ENCODE measurements around the gene IL1A.
A peak's percentile ranks its signal among the peaks of the same experiment; 100 is the strongest.

Gene IL1A

DNA sequence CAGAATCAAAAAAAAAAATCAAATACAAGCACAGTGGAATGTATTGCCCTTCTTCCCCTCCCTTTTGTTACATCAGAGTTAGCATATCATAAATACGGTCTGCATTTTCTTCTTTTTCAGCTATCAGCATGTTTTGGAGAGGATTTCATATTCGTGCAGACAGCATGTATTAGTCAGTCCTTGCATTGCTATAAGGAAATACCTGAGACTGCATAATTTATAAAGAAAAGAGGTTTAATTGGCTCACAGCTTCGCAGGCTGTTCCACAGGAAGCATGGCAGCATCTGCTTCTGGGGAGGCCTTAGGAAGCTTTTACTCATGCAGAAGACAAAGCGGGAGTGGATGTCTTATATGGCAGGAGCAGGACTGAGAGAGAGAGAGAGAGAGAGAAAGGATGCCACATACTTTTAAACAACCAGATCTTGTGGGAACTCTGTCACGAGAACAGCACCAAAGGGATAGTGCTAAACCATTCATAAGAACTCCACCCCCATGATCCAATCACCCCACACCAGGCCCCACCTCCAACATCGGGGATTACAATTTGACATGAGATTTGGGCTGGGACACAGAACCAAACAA is 43.4 kb upstream of the IL1A start:
- in situ Hi-C loops (cut with HindIII; ENCODE audit: low pct_unique_long_range_greater_than_20kb, low sequenced_read_pairs): no loop called here
- DNase-seq (ENCODE audit: low read depth in 1 of 2, low spot score in 1 of 2): no peak
- TF ChIP-seq JUND (IDR thresholded peaks at IDR 0.05; ENCODE audit: low read depth): no peak

- no peak for TF ChIP-seq JUND (IDR thresholded peaks at IDR 0.05; ENCODE audit: low read depth)
- in situ Hi-C loops (cut with HindIII; ENCODE audit: low pct_unique_long_range_greater_than_20kb, low sequenced_read_pairs): no loop called here
- no peak for DNase-seq (ENCODE audit: low read depth in 1 of 2, low spot score in 1 of 2)
Measured at GRCh38 chr2:112827009-112827408, 42.7 kb upstream of the IL1A start.

GRCh38 chr2:112825706-112826105 is 41.4 kb upstream of the IL1A start:
- no peak for TF ChIP-seq JUND (IDR thresholded peaks at IDR 0.05; ENCODE audit: low read depth)
- DNase-seq (ENCODE audit: low read depth in 1 of 2, low spot score in 1 of 2): no peak
- in situ Hi-C loops (cut with HindIII; ENCODE audit: low pct_unique_long_range_greater_than_20kb, low sequenced_read_pairs): no loop called here

GRCh38 chr2:112824694-112825085 is 40.4 kb upstream of the IL1A start:
- in situ Hi-C loops (cut with HindIII; ENCODE audit: low pct_unique_long_range_greater_than_20kb, low sequenced_read_pairs): no loop called here
- TF ChIP-seq JUND (IDR thresholded peaks at IDR 0.05; ENCODE audit: low read depth): no peak
- DNase-seq (ENCODE audit: low read depth in 1 of 2, low spot score in 1 of 2): no peak

- no peak for TF ChIP-seq JUND (IDR thresholded peaks at IDR 0.05; ENCODE audit: low read depth)
- DNase-seq (ENCODE audit: low read depth in 1 of 2, low spot score in 1 of 2): no peak
- in situ Hi-C loops (cut with HindIII; ENCODE audit: low pct_unique_long_range_greater_than_20kb, low sequenced_read_pairs): no loop called here
Measured at GRCh38 chr2:112821682-112822081, 37.4 kb upstream of the IL1A start.

DNA sequence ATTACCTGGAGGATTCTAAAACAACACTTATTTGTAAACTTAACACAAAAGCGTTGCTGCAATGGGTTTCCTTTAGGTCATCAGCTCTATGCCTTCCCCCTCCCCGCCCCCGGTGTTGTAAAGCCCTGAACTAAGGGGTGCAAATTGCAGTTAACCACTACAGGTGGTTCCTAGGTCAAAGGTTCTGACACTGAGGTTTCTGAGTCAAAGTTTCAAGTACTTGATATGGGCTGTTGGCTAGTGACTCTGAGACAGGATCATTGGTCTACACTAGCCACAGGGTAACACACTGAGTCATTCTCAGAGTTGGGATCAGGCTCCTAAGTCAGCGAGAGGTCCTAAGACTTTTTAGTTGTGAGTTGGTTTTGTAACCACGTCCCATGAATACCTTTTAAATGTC is 36.8 kb upstream of the IL1A start:
- no peak for DNase-seq (ENCODE audit: low read depth in 1 of 2, low spot score in 1 of 2)
- in situ Hi-C loops (cut with HindIII; ENCODE audit: low pct_unique_long_range_greater_than_20kb, low sequenced_read_pairs): no loop called here
- TF ChIP-seq JUND (IDR thresholded peaks at IDR 0.05; ENCODE audit: low read depth): no peak

GRCh38 chr2:112820343-112820742 is 36.0 kb upstream of the IL1A start:
- in situ Hi-C loops (cut with HindIII; ENCODE audit: low pct_unique_long_range_greater_than_20kb, low sequenced_read_pairs): no loop called here
- no peak for TF ChIP-seq JUND (IDR thresholded peaks at IDR 0.05; ENCODE audit: low read depth)
- DNase-seq (ENCODE audit: low read depth in 1 of 2, low spot score in 1 of 2): no peak

- in situ Hi-C loops (cut with HindIII; ENCODE audit: low pct_unique_long_range_greater_than_20kb, low sequenced_read_pairs): no loop called here
- no peak for TF ChIP-seq JUND (IDR thresholded peaks at IDR 0.05; ENCODE audit: low read depth)
- no peak for DNase-seq (ENCODE audit: low read depth in 1 of 2, low spot score in 1 of 2)
Measured at GRCh38 chr2:112819081-112819480, 34.8 kb upstream of the IL1A start.

DNA sequence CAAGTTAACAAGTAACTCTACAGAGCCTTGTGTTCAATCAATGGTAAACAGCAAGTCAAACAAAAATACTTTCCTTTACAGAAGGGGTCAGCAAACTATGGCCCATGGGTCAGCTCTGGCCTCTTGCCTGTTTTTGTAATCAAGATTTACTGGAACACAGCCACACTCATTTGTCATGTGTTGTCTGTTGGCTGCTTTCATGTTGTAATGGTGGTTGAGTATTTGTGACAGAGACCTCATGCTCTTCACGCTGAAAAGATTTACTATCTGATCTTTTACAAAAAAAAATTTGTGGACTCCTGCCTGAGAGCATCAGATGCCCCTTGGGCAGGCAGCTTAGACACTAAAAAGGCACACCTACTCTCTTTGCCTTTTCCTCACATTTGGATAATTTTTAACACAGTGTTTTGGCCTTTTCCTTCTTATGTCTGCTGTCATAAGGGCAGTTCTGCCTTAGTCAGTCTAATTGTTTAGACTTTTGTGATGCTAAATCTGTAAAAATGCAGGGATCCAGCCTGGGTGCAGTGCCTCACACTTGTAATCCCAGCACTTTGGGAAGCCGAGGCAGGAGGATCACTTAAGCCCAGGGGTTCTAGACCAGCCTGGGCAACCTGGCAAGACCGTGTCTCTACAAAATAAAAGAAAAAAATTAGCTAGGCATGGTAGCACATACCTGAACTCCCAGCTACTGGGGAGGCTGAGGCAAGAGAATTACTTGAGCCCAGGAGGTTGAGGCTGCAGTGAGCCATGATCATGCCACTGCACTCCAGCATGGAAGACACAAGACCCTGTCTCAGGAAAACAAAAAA is 34.0 kb upstream of the IL1A start:
- no peak for TF ChIP-seq JUND (IDR thresholded peaks at IDR 0.05; ENCODE audit: low read depth)
- DNase-seq (ENCODE audit: low read depth in 1 of 2, low spot score in 1 of 2): no peak
- in situ Hi-C loops (cut with HindIII; ENCODE audit: low pct_unique_long_range_greater_than_20kb, low sequenced_read_pairs): no loop called here

- in situ Hi-C loops (cut with HindIII; ENCODE audit: low pct_unique_long_range_greater_than_20kb, low sequenced_read_pairs): no loop called here
- DNase-seq (ENCODE audit: low read depth in 1 of 2, low spot score in 1 of 2): no peak
- no peak for TF ChIP-seq JUND (IDR thresholded peaks at IDR 0.05; ENCODE audit: low read depth)
Measured at GRCh38 chr2:112817082-112817689, 32.9 kb upstream of the IL1A start.

DNA sequence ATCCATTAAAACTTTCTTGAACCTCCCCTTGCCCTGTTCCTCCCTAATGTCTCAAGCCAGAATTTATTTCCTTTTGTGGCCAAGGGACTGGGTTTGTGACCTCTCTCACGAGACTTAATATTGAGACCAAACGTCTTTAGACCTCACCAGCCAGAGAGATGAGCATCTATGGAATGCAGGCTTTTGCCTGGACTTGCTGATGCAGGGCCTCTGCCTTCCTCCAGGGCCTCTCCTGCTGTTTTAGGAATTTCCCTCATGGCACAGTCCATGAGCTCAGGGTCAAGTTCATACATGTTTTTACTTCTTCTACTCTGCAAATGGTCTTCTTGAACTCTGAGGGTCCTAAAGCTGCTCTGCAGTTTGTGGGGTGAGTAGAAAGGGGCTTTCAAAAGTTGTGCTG is 30.0 kb upstream of the IL1A start:
- in situ Hi-C loops (cut with HindIII; ENCODE audit: low pct_unique_long_range_greater_than_20kb, low sequenced_read_pairs): no loop called here
- DNase-seq (ENCODE audit: low read depth in 1 of 2, low spot score in 1 of 2): peak; percentile 35 to 89
- TF ChIP-seq JUND (IDR thresholded peaks at IDR 0.05; ENCODE audit: low read depth): no peak

DNA sequence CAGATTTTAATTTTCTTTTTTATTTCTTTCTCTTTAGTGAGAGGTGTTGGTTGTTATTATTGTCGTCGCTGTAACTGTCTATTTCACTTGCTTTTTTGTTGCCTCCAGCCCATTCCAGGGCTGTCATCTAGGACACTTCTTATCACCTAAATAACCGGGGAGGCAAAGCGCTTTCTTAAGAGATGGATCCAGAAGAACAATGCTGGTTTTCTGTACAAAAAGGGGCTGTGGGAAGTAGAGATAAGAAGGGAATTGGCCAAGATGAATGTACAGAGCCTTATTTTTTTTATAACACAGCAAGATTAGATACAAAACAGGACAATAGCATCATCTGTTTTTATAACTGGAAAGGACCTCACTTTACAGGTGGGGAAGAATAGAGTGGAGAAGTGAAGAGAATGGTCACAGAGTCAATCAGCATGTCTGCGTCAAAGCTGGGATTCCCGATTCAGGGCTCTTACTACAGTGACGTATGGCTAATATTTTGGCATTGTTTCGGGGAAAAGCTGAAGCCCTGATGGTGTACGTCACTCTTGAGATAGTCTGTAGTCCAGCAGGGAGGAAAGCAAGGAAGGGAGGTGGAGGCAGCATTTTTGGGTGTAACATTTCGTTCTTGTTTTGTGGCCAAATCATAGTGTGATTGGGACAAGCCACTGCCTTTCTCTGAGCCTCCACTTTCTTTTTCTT is 29.1 kb upstream of the IL1A start:
- DNase-seq (ENCODE audit: low read depth in 1 of 2, low spot score in 1 of 2): no peak
- no peak for TF ChIP-seq JUND (IDR thresholded peaks at IDR 0.05; ENCODE audit: low read depth)

More for the DNA sequence above, 29.1 kb upstream of the IL1A start:
- in situ Hi-C loops (cut with HindIII; ENCODE audit: low pct_unique_long_range_greater_than_20kb, low sequenced_read_pairs): no loop called here
